ENCODE measurements around the gene CISD3.

- TF ChIP-seq POLR2AphosphoS5 (IDR thresholded peaks at IDR 0.05; ENCODE audit: low read depth, low read length) (no peak), CTCF (IDR thresholded peaks at IDR 0.05; ENCODE audit: control extremely low read depth in 1 of 3, insufficient read depth in 1 of 3, low read depth in 1 of 3, low read length in 3 of 3) (no peak), SP2 (IDR thresholded peaks at IDR 0.05; ENCODE audit: low read length) (no peak), POLR2A (IDR thresholded peaks at IDR 0.05; ENCODE audit: control extremely low read depth in 1 of 2, low read depth in 2 of 2, low read length in 2 of 2) (no peak)
Measured at GRCh38 chr17:38702916-38703741, 27.0 kb upstream of the CISD3 start.

All from H1 (cell line).